Heart left ventricle (tissue), 13 donors: ENCODE measurements around the gene OAS1.

Experiments used
- CTCF ChIP-seq, 12 donors: fragments of 200-600 bp; sonication (generic) in 4 of 12; IDR thresholded peaks; one replicate each; pipeline versions ENCODE4 v1.5.0 to v1.8.0; 2018 to 2022; ENCODE audit warnings: antibody characterized with exemption in 12 of 12, mild to moderate bottlenecking in 5 of 12
- POLR2A ChIP-seq, 2 donors: fragments of 450-650 bp; IDR thresholded peaks; one replicate each; pipeline ENCODE4 v1.6.1; 2017; ENCODE audit warnings: antibody characterized with exemption in 2 of 2, mild to moderate bottlenecking in 2 of 2, moderate library complexity in 2 of 2
- donor health status: ischemic (EF 13 %, LVEDD 7.1; RV severe dilation, severe dysfunction).
- donor health status: DM: no; HTN: yes; CAD: no.
- donor health status: DM: no; HTN: no; CAD: no.
- donor health status: ischemic (EF 25% LVEDD 6.9; RV normal size, moderate dysfunction).
- donor health status: ischemic (EF 25% LVEDD 5.7; RV mildly dilated, moderate dysfunction).
- donor health status: ischemic (EF 35%, LVEDD 5.7; RV mildly dilated, moderate dysfunction).
- donor health status: nonischemic (EF 11% LVEDD 7.7; RV severe dilation, severe dysfunction).
- donor health status: DM: yes; HTN: yes; CAD: no.
- donor health status: PGD.
- donor health status: ischemic (EF 29% LVEDD 5.4; RV normal size, mild dysfunction).
- donor health status: nonischemic (EF 23%, LVEDD 6.1; RV moderate dilation, normal function).

- TF ChIP-seq CTCF (IDR thresholded peaks at IDR 0.05): no peak
- TF ChIP-seq POLR2A (IDR thresholded peaks at IDR 0.05): no peak
Observed at GRCh38 chr12:112947314-112947713, 40.6 kb downstream of the OAS1 start.
